HG03520 (cell line): ENCODE measurements around the gene VKORC1.
"Not testable (repeated sequence)": the region's sequence is repeated elsewhere in the genome, so short reads cannot be mapped to it uniquely, and the experiment has no call there.

ENCODE experiments used
- ATAC-seq: cut with Tn5 transposase; IDR thresholded peaks from one replicate; pipeline ENCODE4 v1.9.1; 2021; ENCODE audit warnings: mild to moderate bottlenecking, moderate library complexity; ENCODE audit not compliant: unreplicated experiment

The VKORC1 gene

DNA sequence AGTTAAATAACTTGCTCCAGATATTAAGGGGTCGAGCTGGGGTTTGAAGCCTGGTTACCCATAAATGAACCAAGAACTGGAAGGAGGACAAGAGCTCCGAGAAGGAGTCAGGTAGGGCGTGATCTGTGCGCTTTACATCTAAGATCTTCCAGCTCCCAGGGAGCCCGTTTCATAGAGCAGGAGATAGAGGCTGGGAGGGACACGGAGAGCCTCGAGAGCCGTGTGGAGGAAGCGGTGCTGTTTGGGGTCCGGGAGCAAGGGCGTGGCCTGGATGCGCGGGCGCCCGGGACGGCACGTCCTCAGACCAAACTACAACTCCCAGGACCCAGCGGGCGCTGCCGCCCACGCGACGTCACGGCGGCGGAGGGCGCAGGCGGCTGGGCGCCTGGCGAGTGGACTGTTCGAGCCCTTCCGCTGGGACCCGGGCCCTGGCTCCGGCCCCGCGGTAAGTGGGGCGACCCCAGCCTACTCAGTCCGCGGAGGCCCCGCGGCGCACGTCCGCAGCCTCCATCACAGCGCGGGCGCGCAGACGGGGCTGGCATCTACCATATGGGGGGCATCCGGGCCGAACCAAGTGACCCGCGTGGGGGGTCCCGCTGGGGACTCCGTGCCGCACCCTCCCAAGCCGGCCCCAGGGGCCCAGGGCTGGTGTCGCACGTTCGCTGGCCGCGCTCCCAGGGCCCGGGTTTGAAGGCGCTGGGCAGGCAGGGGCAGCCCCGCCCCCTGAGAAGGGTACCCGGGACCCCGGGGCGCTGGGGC lies 13.6 kb upstream of the VKORC1 start, which contains the start of gene BCKDK:
Gene BCKDK, plus strand, starts transcription at position 352 of the 759 bp plus-strand sequence. CDS start 838 bp downstream, outside the sequence.
- peak; percentile 55 for ATAC-seq

- ATAC-seq = no peak
These were observed 12.9 kb upstream of the VKORC1 start for GRCh38 chr16:31107465-31107867.

- no peak for ATAC-seq
These were observed 12.2 kb upstream of the VKORC1 start for GRCh38 chr16:31106509-31107464.

- ATAC-seq = no peak
These were observed 11.1 kb upstream of the VKORC1 start for GRCh38 chr16:31105677-31106213.

- not testable (repeated sequence) for ATAC-seq
These were observed 6.5 kb upstream of the VKORC1 start for GRCh38 chr16:31100876-31101641.

DNA sequence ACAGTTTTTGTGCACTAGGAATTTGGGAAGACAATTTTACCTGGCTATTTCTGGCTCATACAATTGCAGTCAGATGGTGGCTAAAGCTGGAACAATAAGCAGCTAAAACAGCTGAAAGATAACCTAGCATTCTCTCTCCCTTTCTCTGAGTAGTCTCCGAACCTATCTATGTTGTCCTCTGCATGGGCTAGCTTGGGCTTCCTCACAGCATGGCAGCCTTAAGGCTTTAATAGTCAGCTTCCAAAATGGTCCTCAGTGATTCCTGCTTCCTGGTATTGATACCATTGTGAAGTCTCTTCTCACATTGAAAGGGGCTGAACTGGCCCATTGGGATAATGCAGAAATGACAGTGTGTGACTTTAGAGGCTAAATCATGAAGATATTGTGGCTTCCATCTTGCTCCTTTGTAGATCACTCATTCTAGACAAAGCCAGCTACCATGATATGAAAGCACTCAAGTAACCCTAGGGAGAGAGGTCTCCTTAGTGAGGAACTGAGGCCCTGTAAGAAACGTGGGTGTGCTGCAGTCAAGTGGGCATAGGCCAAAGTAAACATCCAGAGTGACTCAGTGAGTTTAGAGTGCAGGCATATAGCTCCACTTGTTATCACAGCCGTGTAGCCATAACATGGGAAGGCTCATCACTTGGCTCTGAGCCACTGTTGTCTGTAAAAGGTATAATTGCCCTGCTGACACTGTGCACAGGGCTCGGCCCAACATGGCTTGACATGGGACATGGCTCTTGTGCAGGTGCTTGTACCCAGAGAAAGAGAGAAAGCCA lies 5.5 kb upstream of the VKORC1 start:
- ATAC-seq = no peak

- no peak for ATAC-seq
These were observed 541 bp downstream of the VKORC1 start for GRCh38 chr16:31094088-31094423.

DNA sequence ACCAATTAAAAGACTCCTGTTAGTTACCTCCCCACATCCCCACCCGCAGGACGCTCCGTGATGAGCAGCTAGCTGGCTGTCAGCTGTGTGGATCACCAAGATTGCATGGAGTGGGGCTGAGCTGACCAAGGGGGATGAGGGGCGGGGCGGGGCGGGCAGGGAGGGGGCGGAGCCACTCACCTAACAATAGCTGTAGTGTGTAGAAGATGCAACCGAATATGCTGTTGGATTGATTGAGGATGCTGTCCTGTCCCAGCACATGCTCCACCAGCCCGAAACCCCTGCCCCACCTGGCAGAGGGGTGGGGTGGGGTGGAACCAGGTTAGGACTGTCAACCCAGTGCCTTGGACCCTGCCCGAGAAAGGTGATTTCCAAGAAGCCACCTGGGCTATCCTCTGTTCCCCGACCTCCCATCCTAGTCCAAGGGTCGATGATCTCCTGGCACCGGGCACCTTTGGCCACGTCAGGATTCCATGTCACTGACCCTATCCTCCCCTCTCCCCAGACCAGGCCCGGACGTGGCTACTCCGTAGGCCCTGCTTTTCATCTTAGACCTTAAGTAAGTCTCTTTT lies 1.4 kb downstream of the VKORC1 start:
- no peak for ATAC-seq

DNA sequence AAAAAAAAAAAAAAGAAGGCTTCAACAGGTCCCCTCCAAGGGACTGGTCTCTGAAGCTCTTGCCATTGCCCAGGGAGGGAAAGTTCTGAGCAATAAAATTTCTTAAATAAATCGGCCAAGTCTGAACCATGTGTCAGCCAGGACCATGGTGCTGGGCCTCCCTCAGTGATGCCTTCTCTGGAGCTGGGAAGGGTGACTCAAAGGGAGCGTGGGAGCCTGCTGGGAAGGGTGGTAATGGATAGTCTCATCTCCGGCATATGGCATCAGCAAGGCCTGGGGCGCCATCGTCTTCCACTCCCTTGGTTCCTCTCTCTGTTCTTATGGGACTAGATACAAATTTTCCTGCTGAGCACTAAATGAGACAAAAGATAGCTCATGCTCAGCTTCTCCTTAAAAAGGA lies 2.3 kb downstream of the VKORC1 start:
- ATAC-seq = no peak

GRCh38 chr16:31090540-31090939 lies 4.1 kb downstream of the VKORC1 start:
- ATAC-seq = no peak

DNA sequence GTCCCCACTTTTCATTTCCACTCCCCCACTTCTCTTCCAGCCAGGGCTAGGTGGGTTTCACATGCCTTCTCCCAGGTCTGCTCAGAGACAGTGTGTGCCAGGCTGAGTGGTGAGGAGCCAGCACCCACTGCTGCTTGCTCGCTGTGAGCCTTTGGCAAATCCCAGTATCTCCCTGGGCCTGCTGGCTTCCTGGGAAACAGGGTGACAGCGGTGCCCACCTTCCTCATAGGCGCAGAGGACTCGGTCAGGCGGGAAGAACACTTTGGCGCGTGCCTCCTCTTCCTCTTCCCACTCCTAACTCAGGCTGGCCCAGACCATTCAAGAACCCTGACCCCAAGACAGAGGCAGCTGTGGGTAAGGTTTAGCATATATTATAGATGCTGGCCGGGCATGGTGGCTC lies 5.4 kb downstream of the VKORC1 start:
- ATAC-seq = no peak

GRCh38 chr16:31088459-31089183 lies 6.0 kb downstream of the VKORC1 start, which contains the start of gene PRSS53:
PRSS53 (minus strand) TSS chr16:31088943; CDS start chr16:31088809, 134 bp downstream.
- no peak for ATAC-seq

DNA sequence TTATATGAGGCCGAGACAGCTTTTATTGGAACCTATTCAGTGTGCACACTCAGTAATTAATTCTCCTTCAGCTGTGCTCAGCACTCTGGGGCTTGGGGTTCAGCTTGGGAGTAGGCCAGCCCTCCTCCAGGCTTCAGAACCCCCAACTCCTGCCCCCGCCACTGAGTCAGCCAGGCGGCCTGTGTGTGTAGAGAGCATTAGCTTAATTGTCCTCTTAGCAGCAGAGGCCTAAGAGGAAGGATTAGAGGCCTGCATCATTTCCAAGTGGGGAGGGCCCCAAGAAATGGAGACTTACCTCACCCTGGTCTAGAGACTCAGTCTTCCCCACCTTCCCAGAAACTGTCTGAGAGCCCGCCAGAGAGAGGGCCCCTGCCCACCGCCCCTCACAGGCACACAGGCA lies 6.6 kb downstream of the VKORC1 start:
- ATAC-seq = no peak

DNA sequence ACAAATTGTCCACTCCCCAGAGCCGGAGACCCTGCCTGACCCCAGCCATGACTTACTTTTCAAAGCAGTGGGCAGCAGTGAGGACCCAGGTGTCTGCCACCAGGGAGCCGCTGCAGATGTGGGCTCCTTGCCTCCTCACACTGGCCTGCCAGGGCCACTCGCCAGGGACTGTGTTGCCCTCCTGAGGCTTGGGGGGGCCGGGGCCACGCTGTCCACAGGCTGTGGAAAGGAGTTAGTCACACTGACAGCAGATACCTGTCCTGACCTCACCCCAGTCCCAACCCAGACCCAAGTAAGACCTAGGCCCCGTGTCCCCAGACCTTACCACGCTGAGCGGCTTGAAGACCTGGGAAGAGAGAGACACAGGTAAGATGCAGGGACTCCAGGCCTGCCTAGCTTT lies 7.1 kb downstream of the VKORC1 start:
- no peak for ATAC-seq

DNA sequence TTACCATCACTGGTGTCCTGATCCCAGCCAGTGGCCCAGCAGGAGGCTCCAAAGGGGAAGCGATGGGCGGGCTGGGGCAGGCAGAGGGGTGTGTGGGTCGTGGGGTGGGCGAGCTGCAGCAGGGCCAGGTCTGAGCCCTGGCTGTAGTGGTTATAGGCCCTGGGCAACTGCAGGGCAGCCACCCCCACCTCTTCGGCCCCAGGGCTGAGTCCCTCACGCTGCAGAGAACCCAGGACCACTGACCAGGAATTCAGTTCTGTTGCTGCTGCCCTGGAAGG lies 8.0 kb downstream of the VKORC1 start:
- no peak for ATAC-seq

DNA sequence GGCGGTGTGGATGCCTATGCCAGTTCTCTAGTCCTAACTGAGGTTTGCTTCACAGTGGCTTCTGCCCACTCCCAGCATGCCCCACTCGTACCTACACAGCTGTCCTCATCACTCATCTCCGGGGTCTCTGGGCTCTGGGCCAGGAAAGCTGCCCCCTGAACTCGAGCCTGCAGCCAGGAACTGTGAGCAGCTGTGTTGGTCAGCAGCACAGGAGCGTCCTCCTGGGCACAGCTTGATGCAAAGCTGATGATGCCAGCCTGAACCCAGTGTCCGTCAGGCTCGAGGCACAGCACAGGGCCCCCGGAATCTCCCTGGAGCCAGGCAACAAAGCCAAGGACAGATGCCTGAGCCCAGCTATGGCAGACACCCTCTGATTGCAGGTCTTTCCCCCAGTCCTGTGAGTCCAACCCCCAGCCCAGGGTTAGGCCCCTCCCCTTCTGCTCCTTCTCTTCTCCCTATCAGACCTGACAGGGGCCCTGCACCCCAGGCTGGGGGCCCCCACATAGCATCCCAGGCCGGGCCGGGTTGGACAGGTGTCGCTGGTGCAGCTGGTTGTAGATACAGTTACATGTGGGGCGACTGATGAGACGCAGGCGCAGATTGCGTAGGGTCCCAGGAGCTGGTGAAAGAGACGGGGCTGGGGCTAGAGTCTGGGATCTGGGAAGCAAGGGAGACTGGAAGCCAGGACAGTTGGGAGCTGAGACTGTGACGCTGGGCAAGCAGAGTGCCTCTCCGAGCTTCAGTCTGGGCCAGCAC lies 8.5 kb downstream of the VKORC1 start:
- ATAC-seq = no peak

GRCh38 chr16:31085411-31085810 lies 9.2 kb downstream of the VKORC1 start:
- ATAC-seq = no peak

DNA sequence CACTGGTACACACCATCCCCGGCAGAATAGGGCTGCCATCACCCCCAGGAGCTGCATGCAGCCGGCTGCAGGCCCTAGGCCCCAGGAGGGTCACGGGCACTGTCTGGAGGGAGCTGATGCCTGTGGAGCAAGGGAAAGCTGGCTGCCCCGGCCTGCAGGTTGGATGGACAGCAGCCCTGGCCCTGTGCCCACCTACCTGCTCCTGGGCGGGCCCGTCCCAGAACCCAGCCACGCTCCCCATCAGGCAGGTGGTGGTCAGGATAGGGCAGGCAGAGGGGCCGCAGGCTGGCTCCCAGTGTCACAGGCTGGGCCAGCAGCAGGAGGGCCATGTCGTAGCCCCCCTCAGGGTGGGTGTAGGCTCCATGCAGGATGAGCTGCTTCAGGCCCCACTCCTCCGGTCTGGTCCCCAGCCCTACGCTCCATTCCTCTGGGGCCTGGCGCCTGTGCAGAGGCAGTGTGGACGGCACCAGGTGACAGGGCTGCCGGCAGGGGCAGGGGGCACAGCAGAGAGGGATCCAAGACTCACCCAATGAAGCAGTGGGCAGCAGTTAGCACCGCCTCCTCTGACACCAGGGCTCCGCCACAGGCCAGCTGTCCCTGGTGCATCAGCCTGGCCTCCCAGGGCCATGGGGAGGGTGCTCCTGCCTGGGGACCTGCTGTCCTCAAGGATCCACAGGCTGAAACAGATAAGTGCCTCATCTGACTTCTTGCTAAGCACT lies 9.9 kb downstream of the VKORC1 start:
- no peak for ATAC-seq
